Measurements from ENCODE around the gene OR51G2.
"Not testable (repeated sequence)": the region's sequence is repeated elsewhere in the genome, so short reads cannot be mapped to it uniquely, and the experiment has no call there.

Gene OR51G2, protein sequence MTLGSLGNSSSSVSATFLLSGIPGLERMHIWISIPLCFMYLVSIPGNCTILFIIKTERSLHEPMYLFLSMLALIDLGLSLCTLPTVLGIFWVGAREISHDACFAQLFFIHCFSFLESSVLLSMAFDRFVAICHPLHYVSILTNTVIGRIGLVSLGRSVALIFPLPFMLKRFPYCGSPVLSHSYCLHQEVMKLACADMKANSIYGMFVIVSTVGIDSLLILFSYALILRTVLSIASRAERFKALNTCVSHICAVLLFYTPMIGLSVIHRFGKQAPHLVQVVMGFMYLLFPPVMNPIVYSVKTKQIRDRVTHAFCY

DNA sequence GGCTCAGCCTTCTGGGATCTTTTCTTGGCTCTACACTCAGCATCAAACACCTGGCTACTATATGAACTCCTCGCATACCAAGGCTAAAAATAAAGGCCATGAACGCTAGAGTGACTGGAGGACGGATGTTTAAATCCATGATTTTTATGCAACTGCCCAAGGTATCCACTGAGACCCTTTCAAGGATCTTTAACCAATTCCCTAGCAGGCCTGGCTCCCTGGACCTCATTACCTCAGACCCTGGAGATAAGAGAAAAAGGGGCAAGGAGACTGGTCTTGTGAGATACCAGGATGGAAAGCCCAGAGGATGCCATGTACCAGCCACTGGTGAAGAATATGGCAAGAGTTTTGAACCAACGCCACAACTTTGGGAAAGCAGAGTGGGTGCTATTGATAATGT, at the start of gene OR51G2:
Gene OR51G2 (minus strand): TSS at position 101 of the 400 bp plus-strand sequence. CDS start 3,687 bp downstream, outside the sequence.
- no peak for DNase-seq

DNA sequence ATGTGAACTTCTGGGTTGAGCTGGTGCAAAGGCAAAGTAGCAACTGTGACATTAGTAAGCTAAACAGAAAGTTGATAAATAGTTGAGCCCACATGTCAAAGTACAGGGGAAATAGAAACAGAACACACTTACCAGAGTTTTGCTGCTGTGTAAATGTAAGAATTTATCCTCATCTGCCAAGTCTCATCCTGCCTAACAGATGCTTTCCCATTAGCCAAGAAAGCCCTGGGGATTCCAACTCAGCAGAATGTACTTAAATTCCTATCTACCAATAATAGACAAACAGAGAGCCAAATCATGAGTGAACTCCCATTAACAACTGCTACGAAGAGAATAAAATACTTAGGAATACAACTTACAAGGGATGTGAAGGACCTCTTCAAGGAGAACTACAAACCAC, 43.7 kb upstream of the OR51G2 start:
- no peak for DNase-seq

DNA sequence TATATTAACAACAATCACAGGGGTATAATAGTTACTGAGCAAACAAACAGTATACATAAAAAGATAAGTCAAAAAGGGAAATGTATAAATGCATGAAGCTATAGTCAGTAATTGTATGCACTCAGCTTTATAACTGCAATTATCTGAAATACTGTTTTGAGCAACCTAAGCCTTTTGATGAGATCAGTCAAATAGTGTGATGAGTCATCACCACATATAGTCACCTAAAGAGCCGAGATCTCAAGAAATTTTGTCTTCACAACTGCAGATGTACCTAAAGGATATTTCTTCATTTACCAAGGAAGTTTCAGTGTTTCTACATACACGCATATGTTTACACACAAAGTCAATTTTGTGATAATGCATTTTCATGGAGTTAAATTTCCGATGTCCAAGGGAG, 41.7 kb upstream of the OR51G2 start:
- DNase-seq: no peak

DNA sequence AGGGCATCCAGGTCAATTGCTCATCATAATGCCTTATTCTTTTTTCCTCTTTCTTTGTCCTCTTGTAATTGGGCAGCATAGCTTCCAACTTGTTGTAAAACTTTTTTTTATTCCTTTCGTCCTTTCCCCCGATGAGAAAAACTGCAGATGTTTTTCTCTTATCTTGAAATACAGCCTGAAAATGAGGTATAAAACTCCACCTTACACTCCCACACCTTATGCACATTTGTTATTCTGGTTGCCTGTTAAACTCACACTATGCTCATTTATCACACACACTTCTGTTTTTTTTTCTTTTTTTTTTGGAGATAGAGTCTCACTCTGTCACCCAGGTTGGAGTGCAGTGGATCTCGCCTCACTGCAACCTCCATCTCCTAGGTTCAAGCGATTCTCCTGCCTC, 38.2 kb upstream of the OR51G2 start:
- no peak for DNase-seq

DNA sequence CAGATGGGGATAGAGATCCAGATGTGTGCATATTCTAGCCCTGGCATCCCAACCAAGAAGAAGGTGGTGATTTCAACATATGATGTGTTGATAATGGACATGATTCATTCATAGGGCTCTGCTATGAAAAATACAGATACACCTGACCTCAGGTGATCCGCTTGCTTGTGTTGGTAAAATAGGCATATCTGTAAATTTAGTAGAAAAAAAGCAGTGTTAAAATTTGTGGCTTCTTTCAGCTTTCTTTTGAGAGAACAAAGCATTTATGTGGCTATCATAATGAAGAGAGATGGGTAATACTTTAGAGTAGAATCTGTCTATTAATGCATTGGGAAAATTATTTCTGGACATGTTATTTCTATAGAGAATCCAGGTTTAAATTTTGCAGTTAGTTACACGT, 36.5 kb upstream of the OR51G2 start, which contains the start of gene OR51A2:
Gene OR51A2 (minus strand): TSS at position 101 of the 400 bp plus-strand sequence. CDS start 0 bp downstream, at position 101.
- DNase-seq: not testable (repeated sequence)

DNA sequence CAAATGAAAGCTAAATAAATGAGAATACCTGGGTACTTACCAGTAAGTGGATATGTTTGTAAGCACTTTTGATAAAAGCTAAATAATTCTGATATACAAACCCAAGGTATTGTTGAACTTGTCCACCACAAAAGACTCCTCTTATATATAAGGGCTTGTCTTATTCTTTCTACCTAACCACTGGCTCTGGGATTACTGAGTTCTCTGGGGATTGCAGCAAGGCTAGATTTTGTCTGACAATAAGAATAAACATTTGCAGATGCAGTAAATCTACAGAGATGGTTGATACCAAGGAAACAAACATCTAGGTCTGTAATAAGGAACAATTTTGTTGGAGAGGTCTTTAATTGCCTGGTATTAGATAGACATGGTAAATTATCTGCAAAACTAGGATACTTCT, 28.4 kb upstream of the OR51G2 start, which contains the start of gene OR51A4:
Gene OR51A4 (minus strand): TSS at position 101 of the 400 bp plus-strand sequence. CDS start 505 bp downstream, outside the sequence.
- DNase-seq: no peak

DNA sequence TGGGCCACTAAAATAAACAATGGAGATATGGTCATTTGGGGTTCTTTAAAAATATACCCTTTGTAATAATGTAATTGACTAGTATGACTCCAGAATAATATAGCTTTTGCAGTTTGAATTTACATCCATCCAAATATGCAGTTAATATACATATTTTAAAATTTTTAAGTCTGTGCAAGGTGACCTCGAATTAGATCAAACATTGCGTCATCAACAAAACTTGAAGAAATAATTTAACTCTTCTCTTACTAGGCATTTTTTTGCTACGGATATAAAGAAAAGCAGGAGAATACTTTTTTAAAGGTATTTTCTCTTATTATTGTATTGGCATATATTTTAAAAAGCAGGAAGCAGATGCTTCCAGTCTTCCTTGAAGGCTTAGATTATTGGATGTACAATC, 17.6 kb upstream of the OR51G2 start:
- no peak for DNase-seq

DNA sequence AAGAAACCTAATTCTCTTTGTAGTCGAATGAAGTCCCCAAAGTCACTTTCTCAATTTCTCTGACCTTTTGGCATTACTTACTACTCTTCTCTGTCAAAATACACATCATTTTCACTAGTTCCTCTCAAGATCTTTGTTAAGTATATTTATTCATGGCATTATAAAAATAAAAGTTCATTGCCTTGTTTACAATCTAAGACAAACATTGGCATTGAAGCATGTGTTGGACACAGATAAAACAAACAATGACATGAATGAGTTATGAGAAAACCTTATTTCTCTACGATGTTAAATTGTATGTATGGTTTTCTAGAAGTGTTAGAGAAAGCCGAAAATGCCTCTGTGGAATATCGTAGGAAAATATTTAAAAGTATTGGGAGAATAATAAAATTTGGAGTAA, 13.6 kb upstream of the OR51G2 start:
- DNase-seq: peak; percentile 35

DNA sequence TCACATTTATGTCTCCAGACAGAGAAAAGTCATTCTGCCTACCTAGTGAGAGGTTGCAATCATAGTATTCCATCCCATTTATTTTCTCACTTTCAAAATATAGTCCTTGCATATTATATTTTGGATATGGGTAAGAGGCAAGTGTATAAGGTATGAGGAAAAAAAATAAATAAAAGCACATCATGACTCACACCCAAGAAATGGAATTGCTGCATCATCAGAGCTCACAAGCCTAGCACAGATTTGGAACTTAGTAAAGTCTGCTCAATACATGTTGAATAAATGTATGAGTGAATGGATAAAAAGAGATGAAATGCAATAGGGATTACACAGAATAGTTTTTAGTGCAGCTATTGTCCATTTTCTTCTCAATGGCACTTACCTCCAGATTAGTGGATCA, 7.5 kb upstream of the OR51G2 start:
- DNase-seq: no peak

DNA sequence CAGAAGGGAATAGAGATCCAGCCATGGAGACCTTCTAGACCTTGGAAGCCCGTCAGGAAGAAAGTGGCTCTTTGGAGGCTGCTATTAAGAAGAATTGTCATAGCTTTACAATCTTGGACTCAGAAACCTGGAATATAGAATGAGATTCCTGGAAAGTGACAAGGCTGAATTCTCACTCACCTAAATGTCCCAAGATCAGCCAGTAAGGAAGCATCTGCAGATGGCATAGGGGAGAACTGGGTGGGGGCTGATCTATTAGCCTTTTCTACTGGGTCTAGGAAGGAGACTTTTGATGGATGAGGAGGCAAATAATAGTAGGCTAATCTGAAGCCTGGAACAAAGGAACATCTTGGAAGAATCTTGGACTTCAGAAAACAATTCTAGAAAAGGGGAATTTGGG, 5.1 kb upstream of the OR51G2 start, which contains the start of gene OR51G1:
Gene OR51G1 (minus strand): TSS at position 101 of the 400 bp plus-strand sequence. CDS start 0 bp downstream, at position 101.
- no peak for DNase-seq

DNA sequence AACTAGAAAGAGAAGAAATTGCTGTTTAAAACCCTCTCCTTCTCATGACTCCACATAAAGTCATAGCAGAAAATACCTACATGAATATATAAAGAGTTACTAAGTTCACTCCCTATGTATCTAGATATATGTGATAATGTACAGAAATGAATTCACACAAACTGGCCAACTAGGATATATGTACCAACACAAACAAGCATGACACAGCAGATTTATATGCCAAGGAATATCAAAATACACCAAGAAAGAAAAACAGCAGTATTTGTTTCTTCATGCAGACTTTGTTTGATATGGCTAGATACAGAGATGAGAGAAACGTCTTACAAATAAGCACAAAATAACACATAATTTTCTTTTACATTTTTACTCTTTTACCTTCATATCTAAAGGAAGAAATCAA, 3.2 kb upstream of the OR51G2 start:
- no peak for DNase-seq

DNA sequence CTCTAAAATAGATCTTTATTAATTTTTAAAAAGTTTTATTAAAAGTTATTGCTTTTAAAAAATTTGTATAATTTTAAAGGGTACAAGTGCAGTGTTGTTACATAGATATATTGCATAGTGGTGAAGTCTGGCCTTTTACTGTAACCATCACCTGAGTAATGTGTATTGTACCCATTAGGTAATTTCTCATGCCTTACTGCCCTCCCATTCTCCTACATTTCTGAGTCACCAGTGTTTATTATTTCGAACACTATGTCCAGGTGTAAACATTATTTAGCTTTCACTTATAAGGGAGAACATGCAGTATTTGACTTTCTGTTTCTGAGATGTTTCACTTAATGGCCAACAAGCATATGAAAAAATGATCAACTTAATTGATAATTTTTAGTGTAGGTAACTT, 2.6 kb upstream of the OR51G2 start:
- no peak for DNase-seq

DNA sequence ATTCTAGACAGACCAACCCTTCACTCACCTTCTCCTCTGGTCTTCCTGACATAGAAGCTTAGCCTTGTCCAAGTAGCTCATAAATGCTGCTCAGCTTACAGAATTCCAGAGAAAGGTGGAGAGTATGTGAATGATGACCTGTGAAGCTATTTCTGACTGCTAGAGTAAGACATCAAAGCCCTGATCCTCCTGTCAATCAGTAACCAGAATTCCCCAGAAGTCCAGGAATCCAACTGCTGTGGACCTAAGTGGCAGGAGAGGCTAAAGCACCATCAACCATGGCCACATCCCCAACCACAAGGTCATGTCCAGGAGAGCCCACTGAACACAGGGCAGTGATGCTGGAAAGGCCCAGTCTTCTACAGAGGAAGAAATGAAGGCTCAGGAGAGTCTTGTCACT, 2.6 kb downstream of the OR51G2 start:
- no peak for DNase-seq

DNA sequence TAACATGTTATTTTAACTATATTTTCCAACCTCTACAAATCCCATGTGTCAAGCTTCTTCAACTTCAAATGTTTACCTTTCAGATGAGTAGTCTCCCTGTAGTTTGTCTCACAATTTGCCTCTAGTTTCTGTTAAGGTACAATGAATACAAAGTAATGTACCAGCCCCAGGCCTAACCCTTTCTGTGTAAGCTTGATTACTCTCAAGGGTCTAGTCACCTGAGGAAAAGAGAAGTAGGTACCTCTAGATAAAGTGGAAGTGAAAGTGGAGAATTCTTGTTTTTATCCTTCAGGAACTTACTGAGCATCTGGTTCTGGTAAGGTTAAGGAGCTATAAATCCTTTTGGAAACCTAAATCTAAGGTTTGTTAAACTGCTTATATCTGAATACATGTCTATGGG, 15.7 kb downstream of the OR51G2 start, which contains the start of gene OR51A7:
Gene OR51A7 (plus strand): TSS at position 300 of the 400 bp plus-strand sequence. CDS start 3,587 bp downstream, outside the sequence.
- DNase-seq: no peak

DNA sequence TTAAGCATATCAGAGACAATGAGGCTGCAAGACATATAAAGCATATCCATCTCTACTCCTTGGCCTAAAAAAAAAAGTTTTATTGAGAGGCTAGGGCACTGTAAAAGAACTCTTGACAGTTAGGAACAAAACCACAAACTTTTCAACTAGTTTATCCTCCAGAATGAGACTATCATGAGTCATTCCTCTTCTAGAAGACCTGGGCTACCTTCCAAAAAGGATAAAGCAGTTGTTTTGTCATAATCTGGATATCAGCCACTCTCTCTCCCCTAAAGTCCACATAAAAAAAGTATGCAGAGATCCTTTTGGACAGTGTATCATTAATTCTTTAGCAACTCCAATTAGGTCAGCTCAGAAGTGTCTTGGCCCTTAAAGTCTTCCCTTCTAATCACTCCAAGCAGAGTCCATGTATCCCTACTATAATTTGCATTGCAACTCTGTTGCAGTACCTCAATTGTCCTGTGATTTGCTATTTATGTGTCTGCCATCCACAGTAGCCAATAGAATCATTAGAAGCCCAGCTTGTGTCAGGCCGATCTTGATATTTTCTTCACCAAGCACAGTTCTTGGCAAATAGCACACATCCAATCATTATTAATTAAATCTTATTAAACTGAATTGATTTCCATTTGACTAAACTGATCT, 27.0 kb downstream of the OR51G2 start:
- no peak for DNase-seq

DNA sequence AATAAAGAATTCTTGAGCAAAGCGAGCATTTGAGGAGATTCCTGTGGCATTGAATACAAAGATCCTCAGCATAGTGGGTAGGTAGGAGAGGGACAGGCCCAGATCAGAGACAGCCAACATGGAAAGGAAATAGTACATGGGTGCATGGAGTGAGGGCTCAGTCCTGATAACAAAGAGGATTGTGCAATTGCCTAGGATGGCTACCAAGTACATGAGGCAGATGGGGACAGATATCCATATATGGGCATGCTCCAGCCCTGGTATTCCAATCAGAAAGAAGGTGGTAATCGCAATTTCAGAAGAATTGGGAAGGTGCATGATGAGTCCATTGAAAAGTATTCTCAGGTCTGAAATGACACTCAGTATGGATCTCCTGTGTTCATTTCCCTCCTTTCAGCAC, 28.9 kb downstream of the OR51G2 start:
- no peak for DNase-seq

DNA sequence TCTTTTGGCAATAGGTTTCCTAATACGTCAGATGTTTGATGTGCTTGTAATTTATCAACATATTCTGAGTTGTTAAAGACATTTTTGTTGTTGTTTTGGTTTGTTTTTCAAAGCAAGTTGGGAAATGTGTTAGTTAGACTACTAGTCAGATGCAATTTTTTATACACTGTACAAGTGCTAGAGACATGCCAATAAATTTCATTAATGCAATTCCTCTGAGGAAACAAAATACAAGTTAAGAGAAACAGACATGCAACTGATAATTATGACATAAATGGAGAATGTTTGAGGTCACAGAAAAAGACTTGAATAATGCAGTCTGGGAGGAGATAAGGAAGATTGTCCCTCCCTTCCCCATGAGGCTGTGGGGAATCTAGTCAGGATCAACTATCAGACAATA, 31.6 kb downstream of the OR51G2 start:
- DNase-seq: no peak

DNA sequence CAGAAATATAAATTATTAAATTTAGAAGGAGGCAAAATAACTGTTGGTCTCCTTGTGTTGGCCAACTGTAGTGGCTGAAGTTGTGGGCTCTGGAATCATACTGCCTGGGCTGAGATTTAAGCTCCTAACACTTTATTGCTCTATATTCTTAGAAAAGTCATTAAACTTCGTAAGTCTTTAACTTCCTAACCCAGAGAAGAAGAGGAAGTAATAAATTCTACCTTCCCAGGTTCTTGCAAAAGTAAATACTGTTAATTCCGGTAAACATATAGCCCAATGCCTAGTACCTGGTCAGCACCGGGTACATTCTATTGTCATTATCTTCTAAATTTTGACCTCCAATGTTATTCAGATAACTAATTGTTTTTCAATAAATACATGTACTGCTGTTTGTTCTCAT, 33.0 kb downstream of the OR51G2 start:
- DNase-seq: no peak

DNA sequence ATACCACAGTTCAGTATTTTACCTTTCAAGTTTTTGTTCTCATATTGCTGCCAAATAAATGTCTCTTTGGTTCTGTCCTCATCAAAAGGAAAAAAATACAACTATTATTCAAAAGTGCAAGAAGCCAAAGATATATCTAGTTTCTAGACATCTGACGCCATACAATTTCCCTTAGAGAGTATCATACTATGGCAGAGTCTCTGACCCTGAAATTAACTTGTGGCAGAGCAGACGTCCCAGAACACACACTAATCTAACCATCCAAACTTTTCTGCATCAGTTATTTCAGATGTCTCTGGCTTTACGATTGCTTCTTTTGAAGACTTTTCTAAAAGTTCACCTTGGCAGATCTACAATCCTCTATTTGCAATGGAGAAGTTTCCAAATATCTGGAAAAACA, 34.8 kb downstream of the OR51G2 start:
- DNase-seq: no peak

DNA sequence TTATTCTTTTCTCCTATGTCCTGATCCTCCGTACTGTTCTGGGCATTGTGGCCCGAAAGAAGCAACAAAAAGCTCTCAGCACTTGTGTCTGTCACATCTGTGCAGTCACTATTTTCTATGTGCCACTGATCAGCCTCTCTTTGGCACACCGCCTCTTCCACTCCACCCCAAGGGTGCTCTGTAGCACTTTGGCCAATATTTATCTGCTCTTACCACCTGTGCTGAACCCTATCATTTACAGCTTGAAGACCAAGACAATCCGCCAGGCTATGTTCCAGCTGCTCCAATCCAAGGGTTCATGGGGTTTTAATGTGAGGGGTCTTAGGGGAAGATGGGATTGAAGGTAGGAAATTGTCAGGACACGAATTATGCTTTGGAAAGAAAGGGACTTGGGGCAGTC, 36.6 kb downstream of the OR51G2 start:
- peak; percentile 77 for DNase-seq

DNA sequence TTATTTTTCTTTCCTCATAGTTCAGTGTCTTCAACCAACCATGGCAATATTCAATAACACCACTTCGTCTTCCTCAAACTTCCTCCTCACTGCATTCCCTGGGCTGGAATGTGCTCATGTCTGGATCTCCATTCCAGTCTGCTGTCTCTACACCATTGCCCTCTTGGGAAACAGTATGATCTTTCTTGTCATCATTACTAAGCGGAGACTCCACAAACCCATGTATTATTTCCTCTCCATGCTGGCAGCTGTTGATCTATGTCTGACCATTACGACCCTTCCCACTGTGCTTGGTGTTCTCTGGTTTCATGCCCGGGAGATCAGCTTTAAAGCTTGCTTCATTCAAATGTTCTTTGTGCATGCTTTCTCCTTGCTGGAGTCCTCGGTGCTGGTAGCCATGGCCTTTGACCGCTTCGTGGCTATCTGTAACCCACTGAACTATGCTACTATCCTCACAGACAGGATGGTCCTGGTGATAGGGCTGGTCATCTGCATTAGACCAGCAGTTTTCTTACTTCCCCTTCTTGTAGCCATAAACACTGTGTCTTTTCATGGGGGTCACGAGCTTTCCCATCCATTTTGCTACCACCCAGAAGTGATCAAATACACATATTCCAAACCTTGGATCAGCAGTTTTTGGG, 37.2 kb downstream of the OR51G2 start, which contains the start of gene OR51T1:
Gene OR51T1 (plus strand): TSS at position 41 of the 641 bp plus-strand sequence. CDS start 0 bp downstream, at position 41.
- no peak for DNase-seq

DNA sequence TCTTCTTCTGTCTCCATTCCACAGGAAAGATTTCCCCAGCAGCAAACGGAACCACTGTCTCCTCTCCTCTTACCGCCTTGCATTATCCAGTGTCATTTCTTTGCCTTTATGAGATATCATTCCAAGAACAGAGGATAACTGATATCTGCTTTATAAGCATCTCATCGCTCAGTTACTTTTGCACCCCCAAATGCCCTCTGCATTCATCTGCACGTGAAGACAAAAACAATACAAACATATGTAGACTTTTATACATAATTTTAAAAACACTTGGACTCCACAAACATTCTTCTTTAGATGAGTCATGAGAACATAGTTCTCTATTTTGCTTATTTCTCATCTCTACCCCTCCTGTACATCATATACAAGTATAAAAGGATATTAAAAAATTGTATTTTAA, 38.0 kb downstream of the OR51G2 start:
- no peak for DNase-seq

DNA sequence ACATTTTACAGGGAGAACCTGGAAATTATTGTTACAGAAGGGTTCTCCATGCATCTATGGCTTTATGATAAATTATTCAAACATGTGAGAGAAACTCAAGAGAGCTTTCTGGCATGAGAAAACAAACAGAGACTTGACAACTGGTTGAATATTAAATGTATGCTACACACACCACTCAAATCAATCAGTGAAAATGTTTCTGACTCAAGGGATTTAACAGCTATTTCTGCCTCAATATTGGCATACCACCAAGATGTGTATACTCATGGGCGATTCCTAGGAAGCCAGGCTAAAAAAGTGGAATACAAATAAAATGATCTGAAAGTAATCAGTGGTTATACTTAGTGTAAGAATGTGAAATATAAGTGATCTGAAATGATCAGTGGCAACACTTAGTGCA, 53.3 kb downstream of the OR51G2 start:
- no peak for DNase-seq

DNA sequence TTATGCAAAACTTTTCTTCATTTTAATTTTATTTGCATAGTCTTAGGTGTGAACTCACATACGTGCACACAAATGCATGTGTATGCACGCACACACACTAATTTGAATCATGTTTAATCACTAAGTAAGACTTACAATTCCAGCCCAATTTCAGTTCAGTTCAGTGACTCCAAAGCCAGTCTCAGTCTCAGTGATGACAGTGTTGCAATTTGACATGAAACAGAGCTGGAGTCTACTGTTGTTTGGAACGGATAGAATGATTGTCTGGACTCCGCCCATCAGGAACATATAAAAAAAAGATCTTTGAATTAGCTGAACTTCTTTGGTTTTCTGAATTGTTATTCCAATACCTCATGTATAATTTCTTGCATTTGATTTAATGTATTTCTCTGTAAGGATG, 55.3 kb downstream of the OR51G2 start:
- no peak for DNase-seq
